Erythroblast (primary cell): ENCODE results near the gene GRHL3.

Source experiments
- GATA1 ChIP-seq: IDR thresholded peaks from 2 replicates; pipeline ENCODE4 v1.6.1; 2011; ENCODE audit warnings: low read depth, mild to moderate bottlenecking, control low read depth, low read length, moderate library complexity
- POLR2A ChIP-seq: IDR thresholded peaks from 2 replicates; pipeline ENCODE4 v1.6.1; 2011; ENCODE audit warnings: mild to moderate bottlenecking, low read length

DNA sequence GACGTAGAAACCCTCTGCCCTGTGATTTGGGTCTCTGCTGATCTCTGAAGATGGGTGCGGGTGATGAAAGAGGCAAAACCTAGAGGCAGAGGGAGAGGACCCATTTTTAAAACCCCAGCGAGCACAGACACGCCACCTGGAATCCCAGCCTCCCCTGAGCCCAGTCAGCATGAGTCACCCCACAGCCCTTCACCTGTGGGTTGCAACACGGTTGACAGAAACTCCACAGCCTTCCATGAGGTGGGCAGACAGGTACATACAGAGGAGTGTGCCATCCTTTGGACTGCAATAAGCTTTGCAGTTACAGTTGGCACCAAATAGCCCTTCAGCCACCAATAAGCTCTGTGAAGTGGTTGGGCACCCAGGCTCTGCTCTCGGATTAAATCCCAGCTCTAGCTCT is 2.1 kb upstream of the GRHL3 start:
- TF ChIP-seq POLR2A (no peak), GATA1 (no peak)
